ENCODE measurements around the gene BNIP3.

The BNIP3 gene

DNA sequence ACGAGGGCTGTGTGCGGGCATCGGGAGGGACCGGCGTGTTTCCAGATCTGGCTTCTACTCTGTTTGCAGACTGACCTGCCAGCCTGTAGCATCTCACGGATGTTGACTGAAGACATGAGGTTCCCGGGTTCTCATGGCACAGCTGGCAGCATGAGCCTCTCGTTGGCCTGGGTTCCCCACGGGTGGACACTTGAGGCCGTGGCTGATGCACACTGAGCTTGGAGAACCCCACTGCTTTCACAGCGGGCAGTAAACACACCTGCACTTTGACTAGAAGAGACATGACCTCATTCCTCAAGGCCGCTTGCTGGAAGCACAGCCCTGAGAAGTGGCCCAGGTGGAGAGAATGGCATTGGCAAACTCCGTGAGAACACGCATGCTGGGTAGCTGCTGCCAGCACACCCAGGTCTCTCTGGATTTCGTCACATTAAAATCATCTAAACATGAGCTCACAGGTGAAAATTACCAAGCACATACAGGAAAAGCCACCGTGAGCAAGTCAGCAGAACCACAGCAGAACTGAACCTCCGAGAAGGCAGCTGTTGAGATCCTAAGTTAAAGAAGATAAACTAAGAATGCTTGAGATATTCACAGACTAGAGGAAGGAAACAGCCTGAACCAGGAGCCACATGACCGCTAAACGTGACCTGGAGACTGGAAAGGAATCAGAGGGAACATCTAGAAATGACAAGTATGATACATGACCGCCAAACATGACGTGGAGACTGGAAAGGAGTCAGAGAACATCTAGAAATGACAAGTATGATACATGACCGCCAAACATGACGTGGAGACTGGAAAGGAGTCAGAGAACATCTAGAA lies 32.5 kb downstream of the BNIP3 start:
- DNase-seq = no peak

DNA sequence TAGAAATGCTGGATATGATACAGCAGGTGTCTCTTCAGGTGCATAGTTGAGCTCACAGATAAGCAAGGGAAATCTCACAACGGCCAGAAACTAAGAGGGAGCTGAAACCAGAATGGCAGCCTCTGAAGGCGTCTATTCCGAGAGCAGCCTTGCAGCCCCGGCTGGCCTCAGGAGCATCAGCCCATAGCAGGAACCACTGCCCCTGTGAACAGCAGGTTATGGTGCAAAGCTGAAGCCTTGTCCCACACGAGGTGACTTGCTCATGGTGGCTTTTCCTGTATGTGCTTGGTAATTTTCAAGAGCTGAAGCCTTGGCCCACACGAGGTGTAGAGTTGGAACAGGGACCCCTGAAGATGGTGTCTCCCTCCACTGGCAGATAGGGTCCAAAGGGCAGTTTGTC lies 33.2 kb downstream of the BNIP3 start:
- DNase-seq = no peak

- no peak for DNase-seq
Measured at GRCh38 chr10:131947631-131948347, 33.9 kb downstream of the BNIP3 start.

DNA sequence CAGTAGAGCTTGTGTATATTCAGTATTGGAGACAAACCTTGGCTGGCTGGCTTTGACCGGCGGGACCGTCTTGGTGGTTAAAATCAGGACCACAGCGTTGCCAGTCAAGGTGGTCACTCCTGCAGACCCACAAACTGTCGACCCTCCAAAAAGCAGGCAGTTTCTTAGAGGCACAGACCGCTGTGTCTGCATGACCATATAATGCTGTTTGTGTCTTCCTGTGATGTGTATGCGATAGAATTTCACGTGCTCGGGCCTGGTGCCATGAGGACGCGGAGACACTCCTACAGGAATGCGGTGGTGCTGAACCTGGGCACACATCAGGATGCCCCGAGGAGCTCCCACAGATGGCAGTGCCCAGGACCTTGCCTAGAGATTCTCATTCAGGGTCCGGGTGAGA lies 34.8 kb downstream of the BNIP3 start:
- no peak for DNase-seq

- no peak for DNase-seq
Measured at GRCh38 chr10:131946321-131946751, 35.4 kb downstream of the BNIP3 start.

GRCh38 chr10:131944976-131945695 lies 36.6 kb downstream of the BNIP3 start:
- DNase-seq = no peak

GRCh38 chr10:131944412-131944811 lies 37.3 kb downstream of the BNIP3 start:
- no peak for DNase-seq

- peak; percentile 11 to 21 for DNase-seq
Measured at GRCh38 chr10:131943021-131943814, 38.5 kb downstream of the BNIP3 start.

GRCh38 chr10:131942455-131942854 lies 39.3 kb downstream of the BNIP3 start:
- no peak for DNase-seq

- no peak for DNase-seq
Measured at GRCh38 chr10:131938681-131939080, 43.0 kb downstream of the BNIP3 start.

GRCh38 chr10:131937836-131938235 lies 43.9 kb downstream of the BNIP3 start:
- DNase-seq = no peak

- no peak for DNase-seq
Measured at GRCh38 chr10:131936736-131937135, 45.0 kb downstream of the BNIP3 start.

- DNase-seq = no peak
Measured at GRCh38 chr10:131936294-131936693, 45.4 kb downstream of the BNIP3 start.

GRCh38 chr10:131935260-131935659 lies 46.5 kb downstream of the BNIP3 start:
- DNase-seq = no peak

- no peak for DNase-seq
Measured at GRCh38 chr10:131934769-131935168, 47.0 kb downstream of the BNIP3 start.

GRCh38 chr10:131933696-131934086 lies 48.0 kb downstream of the BNIP3 start:
- DNase-seq = no peak

DNA sequence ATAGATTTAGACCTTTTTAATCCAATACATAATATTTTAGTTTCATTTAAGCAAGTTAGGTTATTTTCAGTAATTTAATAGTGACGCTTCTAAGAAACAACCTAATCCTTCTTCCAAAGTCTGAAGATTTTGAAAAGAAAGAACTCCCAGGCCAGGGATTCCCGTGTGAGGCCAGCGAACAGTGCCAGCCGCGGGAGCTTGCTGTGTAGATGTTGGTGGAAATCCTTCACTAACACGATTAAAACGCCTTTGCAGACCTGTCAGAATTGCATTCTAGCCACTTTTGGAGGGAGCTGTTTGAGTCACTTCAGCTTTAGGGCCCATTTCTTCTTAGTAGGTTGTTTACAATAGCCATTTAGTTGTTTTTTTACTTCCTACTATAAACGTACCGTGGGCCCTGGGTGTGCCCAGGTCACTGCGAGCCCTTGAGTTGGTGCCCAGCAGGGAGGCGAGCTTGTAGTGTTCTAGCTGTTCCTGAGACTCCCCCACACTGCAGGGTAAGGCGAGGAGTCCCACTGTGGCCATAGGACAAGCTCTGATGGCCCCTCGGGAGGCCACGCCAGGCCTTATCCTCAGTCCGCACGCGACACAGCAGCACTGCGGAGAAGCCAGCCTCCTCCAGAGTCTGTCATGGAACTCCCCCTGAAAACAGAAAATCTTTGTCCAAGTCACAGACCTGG lies 48.6 kb downstream of the BNIP3 start:
- DNase-seq = no peak

DNA sequence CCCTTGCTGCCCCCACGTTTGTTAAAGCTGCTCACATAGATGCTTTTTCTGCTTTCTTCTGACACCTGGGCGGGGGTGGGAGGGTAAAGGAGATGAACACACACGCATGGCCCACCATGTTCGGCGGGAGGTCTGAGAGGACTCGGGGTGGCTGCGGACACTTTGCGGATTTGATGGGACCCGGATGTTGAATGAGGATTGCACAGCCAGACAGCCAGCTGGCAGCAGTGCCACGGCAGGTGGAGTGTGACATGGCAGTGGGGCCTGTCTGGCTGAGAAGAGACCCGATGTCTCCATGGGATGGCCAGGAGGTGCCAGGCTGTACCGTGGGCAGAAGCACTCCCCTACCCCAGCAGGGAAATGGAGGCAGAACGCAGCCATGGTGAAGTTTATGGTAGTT lies 49.7 kb downstream of the BNIP3 start:
- no peak for DNase-seq

DNA sequence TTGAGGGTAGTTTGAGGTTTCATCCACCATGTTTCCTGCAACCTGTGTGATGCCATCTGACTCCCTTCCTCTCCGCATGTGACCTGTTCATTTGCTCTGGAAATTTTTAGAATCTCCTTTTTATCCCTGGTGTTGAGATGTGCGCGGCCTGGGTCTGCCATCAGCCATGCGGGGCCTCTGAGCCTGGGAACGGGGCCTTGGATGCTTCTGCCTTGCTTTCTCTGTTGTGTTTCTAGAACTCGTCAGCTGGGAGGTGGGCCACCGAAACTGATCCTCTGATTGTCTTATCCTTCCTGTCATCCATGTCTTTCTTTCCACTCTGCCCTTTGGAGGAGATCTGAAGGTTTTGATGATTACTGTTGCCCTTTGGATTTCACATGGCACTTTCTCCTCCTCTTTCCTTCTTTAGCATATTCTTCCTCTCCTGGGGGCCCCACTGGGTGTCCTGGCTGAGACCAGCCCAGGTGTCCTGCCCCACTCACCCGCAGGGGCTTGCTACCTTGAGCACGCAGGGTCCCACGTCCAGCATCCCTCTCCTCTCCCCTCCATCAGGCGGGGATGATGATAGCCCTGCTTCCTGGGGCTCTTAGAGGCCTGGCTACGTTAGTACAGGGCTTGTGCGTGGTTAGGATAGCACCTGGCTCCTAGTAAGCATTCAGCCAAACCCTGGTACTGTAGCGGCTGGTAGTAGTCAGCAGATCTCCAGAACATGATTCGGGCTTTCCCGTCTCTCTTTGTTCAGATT lies 51.0 kb downstream of the BNIP3 start:
- no peak for DNase-seq

DNA sequence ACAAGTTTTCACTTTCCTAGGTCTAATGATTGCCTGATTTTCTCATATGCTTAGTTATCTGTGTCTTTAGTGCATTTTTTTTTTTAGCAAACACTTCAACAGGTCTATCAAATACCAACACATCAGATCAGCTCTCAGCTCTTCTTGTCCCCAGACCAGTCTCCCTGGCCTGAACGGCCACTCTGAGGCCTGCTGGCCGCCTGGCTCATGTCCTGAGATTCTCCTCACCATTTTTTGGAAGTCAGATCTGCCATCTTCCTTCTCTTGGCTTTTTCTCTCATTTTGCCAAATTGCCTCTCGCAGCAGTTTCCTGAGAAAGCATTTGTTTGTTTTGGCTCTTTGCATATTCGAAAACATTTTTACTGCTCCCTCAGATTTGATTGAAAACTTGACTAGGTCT lies 51.6 kb downstream of the BNIP3 start:
- no peak for DNase-seq

- no peak for DNase-seq
Measured at GRCh38 chr10:131929122-131929845, 52.4 kb downstream of the BNIP3 start.
